Keratinocyte (primary cell): ENCODE measurements around the gene RNF123. TPM values are rescaled to one million over a fixed set of nuclear protein-coding genes. Genes with fewer than 3 reads are reported as not detected.

ENCODE experiments used
- DNase-seq: peaks from one replicate; pipeline ENCODE4 v3.0.0-alpha.2; 2011; ENCODE audit warnings: low read depth, missing footprints, low spot score
- FAIRE-seq: peaks from 2 replicates; lab custom pipeline; 2011; peaks lifted over from hg19 to GRCh38; lab: Jason Lieb, UNC
- H2AFZ ChIP-seq: 2 replicates; pipeline ENCODE4 v1.6.0; 2012; ENCODE audit warnings: low read length, control low read depth, inconsistent platforms; ENCODE audit not compliant: control insufficient read depth
- H3K27ac ChIP-seq: 2 replicates; pipeline ENCODE4 v1.5.1; 2011; ENCODE audit warnings: low read length; ENCODE audit not compliant: control insufficient read depth, insufficient read depth
- H3K27me3 ChIP-seq: 3 replicates; pipeline ENCODE4 v1.6.0; 2011; ENCODE audit warnings: low read length; ENCODE audit not compliant: control insufficient read depth, insufficient read depth; ENCODE audit errors: extremely low read depth
- H3K36me3 ChIP-seq, 2 experiments: 2 replicates in 1 of 2; 3 replicates in 1 of 2; pipeline ENCODE4 v1.5.1; 2011; ENCODE audit warnings: low read length in 2 of 2, mild to moderate bottlenecking in 1 of 2; ENCODE audit not compliant: control insufficient read depth in 2 of 2, insufficient read depth in 2 of 2; ENCODE audit errors: extremely low read depth in 1 of 2
- H3K4me1 ChIP-seq: 3 replicates; pipeline ENCODE4 v1.5.1; 2011; ENCODE audit warnings: low read length; ENCODE audit not compliant: control insufficient read depth, insufficient read depth; ENCODE audit errors: extremely low read depth
- H3K4me2 ChIP-seq: 3 replicates; pipeline ENCODE4 v1.6.0; 2011; ENCODE audit warnings: low read depth, low read length; ENCODE audit not compliant: control insufficient read depth, insufficient read depth; ENCODE audit errors: extremely low read depth
- H3K4me3 ChIP-seq, 3 experiments: fragments of 200-600 bp in 1 of 3; sonication (generic) in 1 of 3; 2 replicates in 2 of 3; 3 replicates in 1 of 3; pipeline ENCODE4 v1.5.1; 2011 to 2016; ENCODE audit warnings: low read length in 3 of 3, mild to moderate bottlenecking in 3 of 3, control low read depth in 2 of 3, inconsistent platforms in 1 of 3, low read depth in 1 of 3, mixed read lengths in 1 of 3, mixed run types in 1 of 3, moderate library complexity in 1 of 3; ENCODE audit not compliant: control insufficient read depth in 2 of 3, insufficient read depth in 2 of 3; ENCODE audit errors: extremely low read depth in 1 of 3
- H3K79me2 ChIP-seq: 2 replicates; pipeline ENCODE4 v1.6.0; 2012; ENCODE audit warnings: low read length; ENCODE audit not compliant: control insufficient read depth, insufficient read depth
- H3K9ac ChIP-seq: 3 replicates; pipeline ENCODE4 v1.6.0; 2011; ENCODE audit warnings: low read length; ENCODE audit not compliant: control insufficient read depth, insufficient read depth; ENCODE audit errors: extremely low read depth
- H3K9me1 ChIP-seq: 3 replicates; pipeline ENCODE4 v1.6.0; 2011; ENCODE audit warnings: low read length; ENCODE audit not compliant: control insufficient read depth, insufficient read depth; ENCODE audit errors: extremely low read depth
- H3K9me3 ChIP-seq: 2 replicates; pipeline ENCODE4 v1.5.1; 2012; ENCODE audit warnings: low read depth, low read length; ENCODE audit not compliant: control insufficient read depth
- H4K20me1 ChIP-seq: 3 replicates; pipeline ENCODE4 v1.6.0; 2011; ENCODE audit warnings: low read length; ENCODE audit not compliant: control insufficient read depth, insufficient read depth; ENCODE audit errors: extremely low read depth
- EZH2 ChIP-seq: IDR thresholded peaks from one replicate; pipeline ENCODE4 v1.6.1; 2012; ENCODE audit warnings: inconsistent platforms, mild to moderate bottlenecking, low read length, moderate library complexity
- dilution Hi-C: fragments of 300-500 bp; cut with MboI; formaldehyde crosslinking; loops from one replicate; pipeline ENCODE4 v1.7.0; 2020; ENCODE audit warnings: low sequenced_read_pairs; ENCODE audit not compliant: extremely low pct_ligation_motif_present
- polyA plus RNA-seq, 5 experiments: library from polyadenylated mRNA; depleted of rRNA in 3 of 5; stranded (reverse) in 3 of 5; stranded (forward) in 1 of 5; unstranded in 1 of 5; fragments of >200 nt; gene quantifications; 1 replicate in 1 of 5; 2 replicates in 3 of 5; 3 replicates in 1 of 5; pipeline versions ENCODE4 v1.2.1 to v1.2.3, GENCODE V29; 2011 to 2012; ENCODE audit warnings: missing spikeins in 2 of 5, low read depth in 1 of 5, low replicate concordance in 1 of 5
- TF ChIP-seq, protein P1 (sequence below), 3 experiments: IDR thresholded peaks in 1 of 3; conservative IDR thresholded peaks in 1 of 3; optimal IDR thresholded peaks in 1 of 3; 2 replicates in 2 of 3; 3 replicates in 1 of 3; pipeline versions ENCODE3 to v1.5.1; 2011; ENCODE audit warnings: low read length in 3 of 3, mild to moderate bottlenecking in 3 of 3, moderate library complexity in 2 of 3, control low read depth in 1 of 3, inconsistent platforms in 1 of 3; ENCODE audit not compliant: insufficient read depth in 2 of 3; ENCODE audit errors: extremely low read depth in 1 of 3

The RNF123 gene
- polyA plus RNA-seq, 1 donor (not counting 4 experiments of a cell fraction or from before 2014, with no cell fraction given), result 18.1 TPM

GRCh38 chr3:49727924-49728361 is 38.6 kb downstream of the RNF123 start:
- Histone ChIP-seq H3K27ac (no peak overlapping the region), H3K4me2 (no peak overlapping the region), H3K4me1 (peaks cover 5% of the 10 kb centered on the region), H3K4me3 (no peak overlapping the region), H2AFZ (no peak overlapping the region), H4K20me1 (no peaks in the 10 kb centered on the region), H3K9ac (no peak overlapping the region), H3K36me3 (peaks cover 13 to 16% of the 10 kb centered on the region in 2 experiments), H3K27me3 (no peaks in the 10 kb centered on the region), H3K9me1 (no peaks in the 10 kb centered on the region), H3K79me2 (peaks cover 8% of the 10 kb centered on the region), H3K9me3 (no peaks in the 10 kb centered on the region)
- no peak for TF ChIP-seq EZH2
- TF ChIP-seq, protein P1, sequence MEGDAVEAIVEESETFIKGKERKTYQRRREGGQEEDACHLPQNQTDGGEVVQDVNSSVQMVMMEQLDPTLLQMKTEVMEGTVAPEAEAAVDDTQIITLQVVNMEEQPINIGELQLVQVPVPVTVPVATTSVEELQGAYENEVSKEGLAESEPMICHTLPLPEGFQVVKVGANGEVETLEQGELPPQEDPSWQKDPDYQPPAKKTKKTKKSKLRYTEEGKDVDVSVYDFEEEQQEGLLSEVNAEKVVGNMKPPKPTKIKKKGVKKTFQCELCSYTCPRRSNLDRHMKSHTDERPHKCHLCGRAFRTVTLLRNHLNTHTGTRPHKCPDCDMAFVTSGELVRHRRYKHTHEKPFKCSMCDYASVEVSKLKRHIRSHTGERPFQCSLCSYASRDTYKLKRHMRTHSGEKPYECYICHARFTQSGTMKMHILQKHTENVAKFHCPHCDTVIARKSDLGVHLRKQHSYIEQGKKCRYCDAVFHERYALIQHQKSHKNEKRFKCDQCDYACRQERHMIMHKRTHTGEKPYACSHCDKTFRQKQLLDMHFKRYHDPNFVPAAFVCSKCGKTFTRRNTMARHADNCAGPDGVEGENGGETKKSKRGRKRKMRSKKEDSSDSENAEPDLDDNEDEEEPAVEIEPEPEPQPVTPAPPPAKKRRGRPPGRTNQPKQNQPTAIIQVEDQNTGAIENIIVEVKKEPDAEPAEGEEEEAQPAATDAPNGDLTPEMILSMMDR (optimal IDR thresholded peaks at IDR 0.05 in 1 of 3, IDR thresholded peaks at IDR 0.05 in 1 of 3, conservative IDR thresholded peaks at IDR 0.05 in 1 of 3; ENCODE audit: extremely low read depth in 1 of 3, insufficient read depth in 2 of 3, low read length in 3 of 3), result no peak
- DNase-seq (no peak), FAIRE-seq (no peak)
- dilution Hi-C loops, result loop anchor here (25.0 kb wide), 1 partner anchor 134 kb away; the partner anchor contains the start of genes CAMKV and TRAIP

- H3K9me3 ChIP-seq, result no peaks in the 10 kb centered on the region
- no peak overlapping the region for H2AFZ ChIP-seq
- dilution Hi-C loops, result loop anchor here (25.0 kb wide), 1 partner anchor 132 kb away; the partner anchor contains the start of genes CAMKV and TRAIP
- H3K9me1 ChIP-seq, result no peaks in the 10 kb centered on the region
- peaks cover 13 to 16% of the 10 kb centered on the region in 2 experiments for H3K36me3 ChIP-seq
- FAIRE-seq (no peak), DNase-seq (no peak)
- H3K79me2 ChIP-seq, result no peaks in the 10 kb centered on the region
- H3K4me3 ChIP-seq, result no peak overlapping the region
- no peaks in the 10 kb centered on the region for H3K27me3 ChIP-seq
- no peaks in the 10 kb centered on the region for H3K4me1 ChIP-seq
- TF ChIP-seq, protein P1 (optimal IDR thresholded peaks at IDR 0.05 in 1 of 3, IDR thresholded peaks at IDR 0.05 in 1 of 3, conservative IDR thresholded peaks at IDR 0.05 in 1 of 3; ENCODE audit: extremely low read depth in 1 of 3, insufficient read depth in 2 of 3, low read length in 3 of 3), result no peak
- no peak for TF ChIP-seq EZH2
- no peak overlapping the region for H3K9ac ChIP-seq
- no peak overlapping the region for H3K27ac ChIP-seq
- H3K4me2 ChIP-seq, result no peak overlapping the region
- no peaks in the 10 kb centered on the region for H4K20me1 ChIP-seq
These were observed 40.7 kb downstream of the RNF123 start for GRCh38 chr3:49729966-49730609.
